H9 (cell line): ENCODE data around the gene KCNAB3. TPM values are rescaled to one million over a fixed set of nuclear protein-coding genes. Genes with fewer than 3 reads are reported as not detected.

ENCODE experiments used
- DNase-seq: peaks from one replicate; pipeline ENCODE4 v3.0.0-alpha.2; 2017
- H2AFZ ChIP-seq: one replicate; pipeline ENCODE4 v1.6.1; 2013; ENCODE audit warnings: mild to moderate bottlenecking, low read length, control low read depth, moderate library complexity
- H2AK5ac ChIP-seq: 2 replicates; pipeline ENCODE4 v1.6.1; 2013; ENCODE audit warnings: low read length, control low read depth, mixed read lengths; ENCODE audit not compliant: insufficient read length
- H2BK120ac ChIP-seq: one replicate; pipeline ENCODE4 v1.6.1; 2013; ENCODE audit warnings: low read depth, mild to moderate bottlenecking, low read length, control low read depth, inconsistent platforms; ENCODE audit not compliant: poor library complexity, severe bottlenecking
- H2BK12ac ChIP-seq: 2 replicates; pipeline ENCODE4 v1.6.1; 2013; ENCODE audit warnings: low read length, control low read depth, mixed read lengths, low read depth; ENCODE audit not compliant: insufficient read length
- H2BK15ac ChIP-seq: 2 replicates; pipeline ENCODE4 v1.6.1; 2013; ENCODE audit warnings: low read depth, low read length, control low read depth
- H2BK20ac ChIP-seq: one replicate; pipeline ENCODE4 v1.6.1; 2013; ENCODE audit warnings: low read depth, mild to moderate bottlenecking, low read length, control low read depth, inconsistent platforms; ENCODE audit not compliant: poor library complexity, severe bottlenecking
- H2BK5ac ChIP-seq: 2 replicates; pipeline ENCODE4 v1.6.1; 2013; ENCODE audit warnings: low read length, control low read depth, mixed read lengths; ENCODE audit not compliant: insufficient read length
- H3K14ac ChIP-seq: 2 replicates; pipeline ENCODE4 v1.6.1; 2013; ENCODE audit warnings: low read length, control low read depth; ENCODE audit not compliant: insufficient read depth
- H3K18ac ChIP-seq: 2 replicates; pipeline ENCODE4 v1.6.1; 2013; ENCODE audit warnings: low read depth, mild to moderate bottlenecking, mixed read lengths, low read length, control low read depth; ENCODE audit not compliant: insufficient read length
- H3K23ac ChIP-seq: 2 replicates; pipeline ENCODE4 v1.6.1; 2013; ENCODE audit warnings: low read length, control low read depth, mixed read lengths, low read depth; ENCODE audit not compliant: insufficient read length
- H3K23me2 ChIP-seq: 2 replicates; pipeline ENCODE4 v1.6.1; 2013; ENCODE audit warnings: low read depth, mild to moderate bottlenecking, mixed read lengths, low read length, control low read depth; ENCODE audit not compliant: insufficient read length, poor library complexity, severe bottlenecking
- H3K27ac ChIP-seq: 2 replicates; pipeline ENCODE4 v1.5.1; 2013; ENCODE audit warnings: low read length, control low read depth, mixed read lengths, low read depth; ENCODE audit not compliant: insufficient read length
- H3K27me3 ChIP-seq: 2 replicates; pipeline ENCODE4 v1.6.1; 2013; ENCODE audit warnings: low read length, control low read depth, inconsistent platforms; ENCODE audit not compliant: insufficient read depth
- H3K4ac ChIP-seq: 2 replicates; pipeline ENCODE4 v1.6.1; 2013; ENCODE audit warnings: low read depth, mild to moderate bottlenecking, control low read depth, inconsistent platforms, low read length, moderate library complexity
- H3K4me1 ChIP-seq: 2 replicates; pipeline ENCODE4 v1.6.1; 2013; ENCODE audit warnings: low read length, control low read depth, inconsistent platforms; ENCODE audit not compliant: insufficient read depth
- H3K4me2 ChIP-seq: 2 replicates; pipeline ENCODE4 v1.6.1; 2013; ENCODE audit warnings: low read length, control low read depth, mixed read lengths; ENCODE audit not compliant: insufficient read length, insufficient read depth
- H3K56ac ChIP-seq: 2 replicates; pipeline ENCODE4 v1.6.1; 2013; ENCODE audit warnings: low read depth, mild to moderate bottlenecking, mixed read lengths, low read length, control low read depth; ENCODE audit not compliant: insufficient read length
- H3K79me1 ChIP-seq: 2 replicates; pipeline ENCODE4 v1.6.1; 2013; ENCODE audit warnings: low read depth, mild to moderate bottlenecking, moderate library complexity, low read length, control low read depth, inconsistent platforms; ENCODE audit not compliant: insufficient read depth, poor library complexity, severe bottlenecking
- H3K79me2 ChIP-seq: 2 replicates; pipeline ENCODE4 v1.6.1; 2013; ENCODE audit warnings: low read length, control low read depth, inconsistent platforms; ENCODE audit not compliant: insufficient read depth
- H3K9ac ChIP-seq: 2 replicates; pipeline ENCODE4 v1.6.1; 2013; ENCODE audit warnings: low read length, control low read depth, mixed read lengths; ENCODE audit not compliant: insufficient read length; ENCODE audit errors: extremely low read depth
- H3K9me3 ChIP-seq: one replicate; pipeline ENCODE4 v1.6.1; 2013; ENCODE audit warnings: low read depth, low read length, inconsistent platforms; ENCODE audit not compliant: control insufficient read depth
- H3T11ph ChIP-seq: one replicate; pipeline ENCODE4 v1.6.1; 2013; ENCODE audit warnings: mild to moderate bottlenecking, low read length, control low read depth, inconsistent platforms
- H4K20me1 ChIP-seq: one replicate; pipeline ENCODE4 v1.6.1; 2013; ENCODE audit not compliant: control insufficient read depth, insufficient read length, insufficient read depth
- H4K5ac ChIP-seq: 2 replicates; pipeline ENCODE4 v1.6.1; 2013; ENCODE audit warnings: low read depth, mild to moderate bottlenecking, mixed read lengths, low read length, control low read depth; ENCODE audit not compliant: insufficient read length
- H4K8ac ChIP-seq: replicated peaks from 2 replicates; pipeline ENCODE4 v1.6.1; 2013; ENCODE audit warnings: low read length, control low read depth, mixed read lengths, low read depth; ENCODE audit not compliant: insufficient read length
- H4K91ac ChIP-seq: 2 replicates; pipeline ENCODE4 v1.6.1; 2013; ENCODE audit warnings: low read depth, mild to moderate bottlenecking, moderate library complexity, mixed read lengths, low read length, control low read depth; ENCODE audit not compliant: insufficient read length
- H3K27ac Mint-ChIP-seq, 3 experiments: 2 replicates in 2 of 3; 3 replicates in 1 of 3; pipeline ENCODE4 v1.8.0; 2020 to 2021; ENCODE audit warnings: mixed read lengths in 3 of 3, mild to moderate bottlenecking in 1 of 3, moderate library complexity in 1 of 3
- H3K27me3 Mint-ChIP-seq: 2 replicates; pipeline ENCODE4 v1.8.0; 2021; ENCODE audit warnings: low read depth, mild to moderate bottlenecking, moderate library complexity, mixed read lengths
- H3K36me3 Mint-ChIP-seq, 3 experiments: 2 replicates in 2 of 3; 3 replicates in 1 of 3; pipeline ENCODE4 v1.8.0; 2020 to 2021; ENCODE audit warnings: low read depth in 3 of 3, mixed read lengths in 3 of 3; ENCODE audit not compliant: insufficient read depth in 1 of 3
- H3K4me1 Mint-ChIP-seq, 2 experiments: 2 replicates each; pipeline ENCODE4 v1.8.0; 2020; ENCODE audit warnings: mixed read lengths in 2 of 2
- H3K4me3 Mint-ChIP-seq, 2 experiments: 2 replicates in 1 of 2; 3 replicates in 1 of 2; pipeline ENCODE4 v1.8.0; 2020 to 2021; ENCODE audit warnings: mild to moderate bottlenecking in 2 of 2, mixed read lengths in 2 of 2, moderate library complexity in 1 of 2
- H3K9me3 Mint-ChIP-seq, 2 experiments: 2 replicates in 1 of 2; 3 replicates in 1 of 2; pipeline ENCODE4 v1.8.0; 2020; ENCODE audit warnings: mild to moderate bottlenecking in 2 of 2, mixed read lengths in 2 of 2, moderate library complexity in 1 of 2
- CTCF ChIP-seq: fragments of 200-600 bp; sonication (generic); conservative IDR thresholded peaks from 3 replicates; pipeline ENCODE4 v1.8.0; 2021; ENCODE audit warnings: antibody characterized with exemption, mild to moderate bottlenecking
- WGBS: extraction: QIAGEN DNeasy Blood & Tissue Kit; methylation state at CpG from one replicate; pipeline ENCODE4 v1.1.7; 2013; ENCODE audit warnings: missing lambda C conversion rate, low lambda C conversion rate, mixed read lengths; ENCODE audit not compliant: insufficient read length; ENCODE audit errors: extremely low coverage; 5-methylcytosine and 5-hydroxymethylcytosine counted together
- total RNA-seq: library from RNA; stranded (reverse); gene quantifications from 2 replicates; pipeline ENCODE4 v1.2.1, GENCODE V29; 2021

The KCNAB3 gene
- total RNA-seq, 1 experiment from 2014 or later: 6.4 TPM

- no peak for DNase-seq
- Histone ChIP-seq H3T11ph (no peak overlapping the region), H4K5ac (no peak overlapping the region), H3K9ac (no peak overlapping the region), H2BK12ac (no peak overlapping the region), H3K4me2 (no peak overlapping the region), H3K56ac (no peak overlapping the region), H3K18ac (no peak overlapping the region), H2BK120ac (no peak overlapping the region), H3K79me1 (no peaks in the 10 kb centered on the region), H4K8ac (no peak overlapping the region), H4K91ac (no peak overlapping the region), H2AK5ac (no peak overlapping the region), H3K9me3 (no peaks in the 10 kb centered on the region), H3K23ac (no peak overlapping the region), H3K27me3 (no peaks in the 10 kb centered on the region), H2BK15ac (no peak overlapping the region), H3K23me2 (no peaks in the 10 kb centered on the region), H3K4me1 (no peaks in the 10 kb centered on the region; the same call in 1 of the 2 replicates), H2BK5ac (no peak overlapping the region), H3K14ac (no peak overlapping the region), H3K4ac (no peak overlapping the region), H4K20me1 (no peaks in the 10 kb centered on the region), H2AFZ (no peak overlapping the region), H2BK20ac (no peak overlapping the region), H3K27ac (no peak overlapping the region), H3K79me2 (no peaks in the 10 kb centered on the region)
- Mint-ChIP-seq H3K27me3 (no peaks in the 10 kb centered on the region; the same call in none of the 2 replicates), H3K4me1 (peaks cover 16 to 17% of the 10 kb centered on the region in 2 experiments), H3K27ac (no peak overlapping the region; a peak in 1 of 7 replicates), H3K9me3 (no peaks in the 10 kb centered on the region), H3K36me3 (no peaks in the 10 kb centered on the region), H3K4me3 (no peak overlapping the region)
- TF ChIP-seq CTCF: no peak
- no CpG with 5 or more reads among the region's 9 CpGs for WGBS
These were observed 30.0 kb upstream of the KCNAB3 start for GRCh38 chr17:7959503-7960253.
